GM12878 (cell line): Measurements from ENCODE around the gene TNK1. TPM values are rescaled to one million over a fixed set of nuclear protein-coding genes. Genes with fewer than 3 reads are reported as not detected.
A peak's percentile ranks its signal among the peaks of the same experiment; 100 is the strongest.

Source experiments
- BMI1 ChIP-seq: fragments of 450-650 bp; IDR thresholded peaks from 2 replicates; pipeline ENCODE4 v1.6.1; 2016; ENCODE audit warnings: mild to moderate bottlenecking, moderate library complexity, borderline replicate concordance
- BRCA1 ChIP-seq: IDR thresholded peaks from 2 replicates; pipeline ENCODE4 v1.6.1; 2011; ENCODE audit warnings: low read depth, low read length, improper control_type of control experiment
- CBX3 ChIP-seq: fragments of 200-600 bp; sonication (generic); IDR thresholded peaks from 2 replicates; pipeline ENCODE4 v1.6.1; 2016; ENCODE audit warnings: low read depth, borderline replicate concordance
- CBX5 ChIP-seq: sonication (generic); IDR thresholded peaks from 2 replicates; pipeline ENCODE4 v1.6.1; 2016; ENCODE audit warnings: low read depth, moderate library complexity, mild to moderate bottlenecking, inconsistent platforms
- CHD4 ChIP-seq: fragments of 200-600 bp; sonication (generic); IDR thresholded peaks from 2 replicates; pipeline ENCODE4 v1.6.1; 2016; ENCODE audit warnings: mild to moderate bottlenecking
- JUNB ChIP-seq: IDR thresholded peaks from 2 replicates; pipeline ENCODE4 v1.6.1; 2016; ENCODE audit warnings: antibody characterized with exemption, mild to moderate bottlenecking
- JUND ChIP-seq: IDR thresholded peaks from 2 replicates; pipeline ENCODE4 v1.6.1; 2012; ENCODE audit warnings: low read depth, mild to moderate bottlenecking, low read length, improper control_type of control experiment, moderate library complexity
- KAT2A ChIP-seq: conservative IDR thresholded peaks from 2 replicates; pipeline ENCODE4 v1.6.1; 2011; ENCODE audit warnings: low read depth, low read length; ENCODE audit not compliant: control insufficient read depth
- MTA2 ChIP-seq: fragments of 450-650 bp; IDR thresholded peaks from 2 replicates; pipeline ENCODE4 v1.6.1; 2016; ENCODE audit warnings: low read depth, mild to moderate bottlenecking, moderate library complexity
- NFYB ChIP-seq: IDR thresholded peaks from 2 replicates; pipeline ENCODE4 v1.6.1; 2011; ENCODE audit warnings: low read depth, mild to moderate bottlenecking, low read length, improper control_type of control experiment, moderate library complexity; ENCODE audit not compliant: insufficient read depth
- PAX5 ChIP-seq: IDR thresholded peaks from 2 replicates; pipeline ENCODE4 v1.6.1; 2011; ENCODE audit warnings: low read depth, low read length, borderline replicate concordance
- PAX8 ChIP-seq: fragments of 450-650 bp; IDR thresholded peaks from 2 replicates; pipeline ENCODE4 v1.6.1; 2017; ENCODE audit warnings: mild to moderate bottlenecking, moderate library complexity
- PBX3 ChIP-seq: IDR thresholded peaks from 2 replicates; pipeline ENCODE4 v1.6.1; 2011; ENCODE audit warnings: mild to moderate bottlenecking, low read depth, low read length, moderate library complexity; ENCODE audit not compliant: insufficient replicate concordance
- POLR2A ChIP-seq: IDR thresholded peaks from 2 replicates; pipeline ENCODE4 v1.6.1; 2011; ENCODE audit warnings: low read depth, mild to moderate bottlenecking, low read length
- POLR2AphosphoS5 ChIP-seq: IDR thresholded peaks from 2 replicates; pipeline ENCODE4 v1.6.1; 2011; ENCODE audit warnings: mild to moderate bottlenecking, low read length, inconsistent platforms
- RAD21 ChIP-seq: IDR thresholded peaks from 2 replicates; pipeline ENCODE4 v1.6.1; 2011; ENCODE audit warnings: mild to moderate bottlenecking, low read depth, low read length, moderate library complexity; ENCODE audit not compliant: insufficient read depth
- RAD51 ChIP-seq: fragments of 450-650 bp; IDR thresholded peaks from 2 replicates; pipeline ENCODE4 v1.6.1; 2016; ENCODE audit warnings: moderate library complexity, mild to moderate bottlenecking, inconsistent platforms
- RCOR1 ChIP-seq: conservative IDR thresholded peaks from 2 replicates; pipeline ENCODE4 v1.6.1; 2012; ENCODE audit warnings: low read depth, low read length, improper control_type of control experiment
- RFX5 ChIP-seq: IDR thresholded peaks from 2 replicates; pipeline ENCODE4 v1.6.1; 2011; ENCODE audit warnings: low read depth, low read length, improper control_type of control experiment
- RUNX3 ChIP-seq: IDR thresholded peaks from 2 replicates; pipeline ENCODE4 v1.6.1; 2012; ENCODE audit warnings: low read length, inconsistent platforms
- SIN3A ChIP-seq: IDR thresholded peaks from 2 replicates; pipeline ENCODE4 v1.6.1; 2012; ENCODE audit warnings: low read depth, low read length, improper control_type of control experiment
- TCF12 ChIP-seq: IDR thresholded peaks from 2 replicates; pipeline ENCODE4 v1.6.1; 2011; ENCODE audit warnings: low read depth, mild to moderate bottlenecking, low read length
- TCF3 ChIP-seq: IDR thresholded peaks from 2 replicates; pipeline ENCODE4 v1.6.1; 2012; ENCODE audit warnings: low read depth, mild to moderate bottlenecking, low read length, borderline replicate concordance; ENCODE audit not compliant: insufficient read depth
- ZSCAN29 ChIP-seq: fragments of 450-650 bp; IDR thresholded peaks from 2 replicates; pipeline ENCODE4 v1.6.1; 2017; ENCODE audit warnings: mild to moderate bottlenecking, moderate library complexity
- polyA plus RNA-seq, 11 experiments: library from polyadenylated mRNA; depleted of rRNA in 4 of 11; unstranded in 6 of 11; stranded (reverse) in 5 of 11; fragments of >200 nt; fragmentation: Nextera tagmentation in 4 of 11; fragmentation: Illumina TruSeq in 1 of 11; extraction: Ambion mirVana in 4 of 11; extraction: Trizol in 1 of 11; gene quantifications; 1 replicate in 1 of 11; 2 replicates in 10 of 11; pipeline versions ENCODE4 v1.2.1 to v1.2.3, GENCODE V29; 2011 to 2016; ENCODE audit warnings: inconsistent platforms in 2 of 11, missing spikeins in 2 of 11, low read depth in 1 of 11
- total RNA-seq, 4 experiments: library from RNA; depleted of rRNA in 3 of 4; stranded (reverse); fragments of >200 nt in 3 of 4; fragmentation: Illumina TruSeq in 1 of 4; extraction: Trizol in 1 of 4; gene quantifications; 2 replicates each; pipeline versions ENCODE4 v1.2.1 to v1.2.3, GENCODE V29; 2013 to 2021
- TF ChIP-seq, protein P1 (sequence below): fragments of 450-650 bp; IDR thresholded peaks from 2 replicates; pipeline ENCODE4 v1.6.1; 2016; ENCODE audit warnings: mild to moderate bottlenecking
- TF ChIP-seq, protein P2 (sequence below): IDR thresholded peaks from 2 replicates; pipeline ENCODE4 v1.6.1; 2012; ENCODE audit warnings: low read depth, low read length, improper control_type of control experiment
- TF ChIP-seq, protein P3 (sequence below): fragments of 450-650 bp; formaldehyde crosslinking; IDR thresholded peaks from 2 replicates; pipeline ENCODE4 v1.4.0; 2022; ENCODE audit warnings: mild to moderate bottlenecking, moderate library complexity

The TNK1 gene
- total and polyA plus RNA-seq, 10 of the 15 experiments (the other 5 are each of a cell fraction or from before 2014, with no cell fraction given), result 0.06 to 2.5 (median 0.70) TPM

DNA sequence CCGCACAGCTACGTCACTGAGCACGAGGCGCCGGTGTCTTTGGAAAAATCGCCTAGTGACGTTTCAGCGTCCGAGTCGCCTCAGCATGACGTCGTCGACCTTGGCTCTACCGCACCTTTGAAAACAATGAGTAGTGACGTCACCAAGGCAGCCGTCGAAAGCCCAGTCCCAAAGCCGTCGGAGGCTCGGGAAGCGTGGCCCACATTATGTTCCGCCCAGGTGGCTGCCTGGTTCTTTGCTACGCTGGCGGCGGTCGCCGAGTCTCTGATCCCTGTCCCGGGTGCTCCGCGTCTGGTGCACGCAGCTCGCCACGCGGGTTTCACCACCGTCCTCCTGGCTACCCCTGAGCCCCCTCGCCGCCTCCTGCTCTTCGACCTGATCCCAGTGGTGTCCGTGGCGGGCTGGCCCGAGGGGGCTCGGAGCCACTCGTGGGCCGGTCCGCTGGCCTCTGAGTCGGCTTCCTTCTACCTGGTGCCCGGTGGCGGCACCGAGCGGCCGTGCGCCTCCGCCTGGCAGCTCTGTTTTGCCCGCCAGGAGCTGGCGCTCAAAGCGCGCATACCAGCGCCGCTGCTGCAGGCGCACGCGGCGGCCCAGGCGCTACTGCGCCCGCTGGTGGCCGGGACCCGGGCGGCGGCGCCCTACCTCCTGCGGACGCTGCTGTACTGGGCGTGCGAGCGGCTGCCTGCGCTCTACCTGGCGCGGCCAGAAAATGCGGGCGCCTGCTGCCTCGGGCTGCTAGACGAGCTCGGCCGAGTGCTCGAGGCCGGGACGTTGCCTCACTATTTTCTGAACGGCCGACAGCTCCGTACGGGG is 55.9 kb downstream of the TNK1 start (continued):
- TF ChIP-seq, protein P1, sequence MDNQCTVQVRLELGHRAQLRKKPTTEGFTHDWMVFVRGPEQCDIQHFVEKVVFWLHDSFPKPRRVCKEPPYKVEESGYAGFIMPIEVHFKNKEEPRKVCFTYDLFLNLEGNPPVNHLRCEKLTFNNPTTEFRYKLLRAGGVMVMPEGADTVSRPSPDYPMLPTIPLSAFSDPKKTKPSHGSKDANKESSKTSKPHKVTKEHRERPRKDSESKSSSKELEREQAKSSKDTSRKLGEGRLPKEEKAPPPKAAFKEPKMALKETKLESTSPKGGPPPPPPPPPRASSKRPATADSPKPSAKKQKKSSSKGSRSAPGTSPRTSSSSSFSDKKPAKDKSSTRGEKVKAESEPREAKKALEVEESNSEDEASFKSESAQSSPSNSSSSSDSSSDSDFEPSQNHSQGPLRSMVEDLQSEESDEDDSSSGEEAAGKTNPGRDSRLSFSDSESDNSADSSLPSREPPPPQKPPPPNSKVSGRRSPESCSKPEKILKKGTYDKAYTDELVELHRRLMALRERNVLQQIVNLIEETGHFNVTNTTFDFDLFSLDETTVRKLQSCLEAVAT, result no peak
- TF ChIP-seq CBX3, result no peak
- no peak for TF ChIP-seq RCOR1
- no peak for TF ChIP-seq TCF12
- TF ChIP-seq, protein P2, sequence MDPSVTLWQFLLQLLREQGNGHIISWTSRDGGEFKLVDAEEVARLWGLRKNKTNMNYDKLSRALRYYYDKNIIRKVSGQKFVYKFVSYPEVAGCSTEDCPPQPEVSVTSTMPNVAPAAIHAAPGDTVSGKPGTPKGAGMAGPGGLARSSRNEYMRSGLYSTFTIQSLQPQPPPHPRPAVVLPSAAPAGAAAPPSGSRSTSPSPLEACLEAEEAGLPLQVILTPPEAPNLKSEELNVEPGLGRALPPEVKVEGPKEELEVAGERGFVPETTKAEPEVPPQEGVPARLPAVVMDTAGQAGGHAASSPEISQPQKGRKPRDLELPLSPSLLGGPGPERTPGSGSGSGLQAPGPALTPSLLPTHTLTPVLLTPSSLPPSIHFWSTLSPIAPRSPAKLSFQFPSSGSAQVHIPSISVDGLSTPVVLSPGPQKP, result no peak
- TF ChIP-seq, protein P3, sequence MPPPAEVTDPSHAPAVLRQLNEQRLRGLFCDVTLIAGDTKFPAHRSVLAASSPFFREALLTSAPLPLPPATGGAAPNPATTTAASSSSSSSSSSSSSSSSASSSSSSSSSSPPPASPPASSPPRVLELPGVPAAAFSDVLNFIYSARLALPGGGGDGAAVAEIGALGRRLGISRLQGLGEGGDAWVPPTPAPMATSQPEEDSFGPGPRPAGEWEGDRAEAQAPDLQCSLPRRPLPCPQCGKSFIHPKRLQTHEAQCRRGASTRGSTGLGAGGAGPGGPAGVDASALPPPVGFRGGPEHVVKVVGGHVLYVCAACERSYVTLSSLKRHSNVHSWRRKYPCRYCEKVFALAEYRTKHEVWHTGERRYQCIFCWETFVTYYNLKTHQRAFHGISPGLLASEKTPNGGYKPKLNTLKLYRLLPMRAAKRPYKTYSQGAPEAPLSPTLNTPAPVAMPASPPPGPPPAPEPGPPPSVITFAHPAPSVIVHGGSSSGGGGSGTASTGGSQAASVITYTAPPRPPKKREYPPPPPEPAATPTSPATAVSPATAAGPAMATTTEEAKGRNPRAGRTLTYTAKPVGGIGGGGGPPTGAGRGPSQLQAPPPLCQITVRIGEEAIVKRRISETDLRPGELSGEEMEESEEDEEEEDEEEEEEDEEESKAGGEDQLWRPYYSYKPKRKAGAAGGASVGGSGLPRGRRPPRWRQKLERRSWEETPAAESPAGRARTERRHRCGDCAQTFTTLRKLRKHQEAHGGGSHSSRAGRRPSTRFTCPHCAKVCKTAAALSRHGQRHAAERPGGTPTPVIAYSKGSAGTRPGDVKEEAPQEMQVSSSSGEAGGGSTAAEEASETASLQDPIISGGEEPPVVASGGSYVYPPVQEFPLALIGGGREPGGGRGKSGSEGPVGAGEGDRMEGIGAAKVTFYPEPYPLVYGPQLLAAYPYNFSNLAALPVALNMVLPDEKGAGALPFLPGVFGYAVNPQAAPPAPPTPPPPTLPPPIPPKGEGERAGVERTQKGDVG, result no peak
- no peak for TF ChIP-seq RAD51
- TF ChIP-seq NFYB, result no peak
- no peak for TF ChIP-seq SIN3A
- TF ChIP-seq JUNB, result no peak
- TF ChIP-seq POLR2A, result no peak; the same call in 1 of the 2 replicates
- no peak for TF ChIP-seq PAX8
- no peak for TF ChIP-seq MTA2
- no peak for TF ChIP-seq POLR2AphosphoS5
- no peak for TF ChIP-seq CHD4
- no peak for TF ChIP-seq ZSCAN29
- TF ChIP-seq BMI1, result no peak
- no peak for TF ChIP-seq PBX3
- no peak for TF ChIP-seq RFX5
- no peak for TF ChIP-seq CBX5
- no peak for TF ChIP-seq JUND
- TF ChIP-seq RUNX3, result no peak
- TF ChIP-seq PAX5, result no peak
- no peak for TF ChIP-seq TCF3
- TF ChIP-seq KAT2A, result no peak
- TF ChIP-seq BRCA1, result no peak
- TF ChIP-seq RAD21, result peak; percentile 59
